GM18870 (cell line): Measurements from ENCODE around the gene ERMAP.
A peak's percentile ranks its signal among the peaks of the same experiment; 100 is the strongest.
"Not testable (repeated sequence)": the region's sequence is repeated elsewhere in the genome, so short reads cannot be mapped to it uniquely, and the experiment has no call there.

Source experiments
- ATAC-seq: cut with Tn5 transposase; IDR thresholded peaks from one replicate; pipeline ENCODE4 v1.9.1; 2021; ENCODE audit warnings: moderate library complexity; ENCODE audit not compliant: unreplicated experiment

Gene ERMAP

GRCh38 chr1:42841440-42842147 lies 24.7 kb downstream of the ERMAP start:
- ATAC-seq: no peak

- no peak for ATAC-seq
Measured at GRCh38 chr1:42844592-42845140, 27.7 kb downstream of the ERMAP start.

GRCh38 chr1:42845193-42845592 lies 28.3 kb downstream of the ERMAP start:
- no peak for ATAC-seq

GRCh38 chr1:42845866-42846256 lies 28.9 kb downstream of the ERMAP start:
- ATAC-seq: no peak

GRCh38 chr1:42846257-42847110 lies 29.6 kb downstream of the ERMAP start, which contains the start of gene ZNF691:
Gene ZNF691, plus strand, starts transcription at chr1:42846613. Its CDS starts 3,046 bp downstream, at chr1:42849659.
- ATAC-seq: peak; percentile 89

- ATAC-seq: no peak
Measured at GRCh38 chr1:42847111-42847595, 30.2 kb downstream of the ERMAP start.

- ATAC-seq: no peak
Measured at GRCh38 chr1:42847721-42848460, 31.0 kb downstream of the ERMAP start.

GRCh38 chr1:42848823-42849537 lies 32.1 kb downstream of the ERMAP start:
- ATAC-seq: no peak

- no peak for ATAC-seq
Measured at GRCh38 chr1:42849944-42850343, 33.0 kb downstream of the ERMAP start.

- no peak for ATAC-seq
Measured at GRCh38 chr1:42851420-42851819, 34.5 kb downstream of the ERMAP start.

- no peak for ATAC-seq
Measured at GRCh38 chr1:42851960-42852607, 35.2 kb downstream of the ERMAP start.

- no peak for ATAC-seq
Measured at GRCh38 chr1:42852608-42852980, 35.7 kb downstream of the ERMAP start.

GRCh38 chr1:42853116-42853884 lies 36.4 kb downstream of the ERMAP start:
- no peak for ATAC-seq

- not testable (repeated sequence) for ATAC-seq
Measured at GRCh38 chr1:42856554-42856953, 39.6 kb downstream of the ERMAP start.

- not testable (repeated sequence) for ATAC-seq
Measured at GRCh38 chr1:42859366-42859765, 42.4 kb downstream of the ERMAP start.

- no peak for ATAC-seq
Measured at GRCh38 chr1:42860339-42861013, 43.6 kb downstream of the ERMAP start.

- ATAC-seq: no peak
Measured at GRCh38 chr1:42861014-42861399, 44.1 kb downstream of the ERMAP start.

- ATAC-seq: no peak
Measured at GRCh38 chr1:42866549-42866948, 49.6 kb downstream of the ERMAP start.

GRCh38 chr1:42868466-42868865 lies 51.5 kb downstream of the ERMAP start:
- not testable (repeated sequence) for ATAC-seq
